NCI-H1092 (cell line): ENCODE measurements around the gene PIK3R2.
"Not testable (repeated sequence)": the region's sequence is repeated elsewhere in the genome, so short reads cannot be mapped to it uniquely, and the experiment has no call there.

Experiments
- DNase-seq: peaks from one replicate; lab custom pipeline; 2025; lab: John Stamatoyannopoulos, UW

The PIK3R2 gene

GRCh38 chr19:18155095-18156087 is 2.4 kb downstream of the PIK3R2 start:
- no peak for DNase-seq

- DNase-seq: no peak
Measured at GRCh38 chr19:18156268-18156667, 3.3 kb downstream of the PIK3R2 start.

- DNase-seq: peak; percentile 95
Measured at GRCh38 chr19:18156841-18157464, 4.0 kb downstream of the PIK3R2 start.

GRCh38 chr19:18157465-18158063 is 4.6 kb downstream of the PIK3R2 start:
- peak; percentile 92 for DNase-seq

- DNase-seq: no peak
Measured at GRCh38 chr19:18158467-18158866, 5.5 kb downstream of the PIK3R2 start.

GRCh38 chr19:18159059-18159616 is 6.2 kb downstream of the PIK3R2 start:
- DNase-seq: not testable (repeated sequence)

GRCh38 chr19:18159810-18160209 is 6.8 kb downstream of the PIK3R2 start:
- no peak for DNase-seq

- no peak for DNase-seq
Measured at GRCh38 chr19:18160493-18160970, 7.6 kb downstream of the PIK3R2 start.

GRCh38 chr19:18160971-18161635 is 8.1 kb downstream of the PIK3R2 start:
- peak; percentile 52 for DNase-seq

- DNase-seq: no peak
Measured at GRCh38 chr19:18161636-18162002, 8.7 kb downstream of the PIK3R2 start.

GRCh38 chr19:18164072-18164471 is 11.1 kb downstream of the PIK3R2 start:
- DNase-seq: no peak

GRCh38 chr19:18165794-18166544 is 13.0 kb downstream of the PIK3R2 start:
- no peak for DNase-seq

GRCh38 chr19:18167011-18167410 is 14.0 kb downstream of the PIK3R2 start:
- DNase-seq: no peak

GRCh38 chr19:18167975-18168645 is 15.1 kb downstream of the PIK3R2 start:
- peak; percentile 7 for DNase-seq

- DNase-seq: no peak
Measured at GRCh38 chr19:18168673-18169381, 15.9 kb downstream of the PIK3R2 start.

- no peak for DNase-seq
Measured at GRCh38 chr19:18170714-18171255, 17.8 kb downstream of the PIK3R2 start.

GRCh38 chr19:18171605-18172327 is 18.8 kb downstream of the PIK3R2 start:
- no peak for DNase-seq

- no peak for DNase-seq
Measured at GRCh38 chr19:18172331-18173053, 19.5 kb downstream of the PIK3R2 start.
